HL-60 (cell line): ENCODE results near the gene TACC3.

Source experiments
- CTCF ChIP-seq: IDR thresholded peaks from one replicate; pipeline ENCODE4 v1.5.1; 2011; ENCODE audit warnings: low read length, control low read depth, inconsistent platforms; ENCODE audit not compliant: insufficient read depth
- POLR2AphosphoS5 ChIP-seq: IDR thresholded peaks from 2 replicates; pipeline ENCODE4 v1.6.1; 2012; ENCODE audit warnings: low read depth

- TF ChIP-seq CTCF (peak; percentile 99), POLR2AphosphoS5 (peak; percentile 44; the same call in 1 of the 2 replicates)
Measured at GRCh38 chr4:1726146-1726934, 5.0 kb downstream of the TACC3 start.
